T-helper 17 cell (primary cell): Measurements from ENCODE around the gene TMEM134. TPM values are rescaled to one million over a fixed set of nuclear protein-coding genes. Genes with fewer than 3 reads are reported as not detected.
A peak's percentile ranks its signal among the peaks of the same experiment; 100 is the strongest.
"Not testable (repeated sequence)": the region's sequence is repeated elsewhere in the genome, so short reads cannot be mapped to it uniquely, and the experiment has no call there.

Experiments
- ATAC-seq: fragments of 150-1000 bp; cut with Tn5 transposase; 2 replicates; pipeline ENCODE4 v1.10.0; 2021; ENCODE audit warnings: mild to moderate bottlenecking, moderate library complexity
- DNase-seq, 3 donors: peaks; one replicate each; pipeline versions ENCODE4 v3.0.0 to v3.0.0-alpha.2; 2020 to 2021
- H3K9me3 ChIP-seq: one replicate; pipeline ENCODE4 v1.7.0; 2013; ENCODE audit warnings: low read length, mild to moderate bottlenecking; ENCODE audit not compliant: control insufficient read depth, poor library complexity, severe bottlenecking
- H3K27ac Mint-ChIP-seq: one replicate; pipeline ENCODE4 v1.8.0; 2022; ENCODE audit warnings: mild to moderate bottlenecking, moderate library complexity, mixed read lengths
- H3K27me3 Mint-ChIP-seq: one replicate; pipeline ENCODE4 v1.8.0; 2022; ENCODE audit warnings: mixed read lengths
- H3K36me3 Mint-ChIP-seq: one replicate; pipeline ENCODE4 v1.8.0; 2022; ENCODE audit warnings: low read depth, mixed read lengths
- H3K4me1 Mint-ChIP-seq: one replicate; pipeline ENCODE4 v1.8.0; 2022; ENCODE audit warnings: mild to moderate bottlenecking, mixed read lengths
- H3K4me3 Mint-ChIP-seq: one replicate; pipeline ENCODE4 v1.8.0; 2022; ENCODE audit warnings: mild to moderate bottlenecking, moderate library complexity, mixed read lengths
- total RNA-seq, 4 donors: library from RNA in 2 of 4; stranded (reverse) in 2 of 4; gene quantifications; one replicate each; pipeline ENCODE4 v1.2.3 and lab custom pipeline; 2022 to 2026

The TMEM134 gene
- total RNA-seq, 2 donors from 2014 or later, result 48.7 to 65.6 TPM

GRCh38 chr11:67485873-67486361, 16.9 kb upstream of the TMEM134 start:
- not testable (repeated sequence) for H3K36me3 Mint-ChIP-seq, H3K27me3 Mint-ChIP-seq, H3K9me3 ChIP-seq, ATAC-seq, DNase-seq
- Mint-ChIP-seq H3K4me1 (peaks cover 61% of the 10 kb centered on the region), H3K27ac (peak overlapping the region; percentile 99), H3K4me3 (peak overlapping the region; percentile 96)

GRCh38 chr11:67484847-67485311, 15.8 kb upstream of the TMEM134 start:
- DNase-seq (peak in 2 of 3 donors; percentile 44 to 53), ATAC-seq (peak; percentile 30)
- H3K4me3 Mint-ChIP-seq, result peak overlapping the region; percentile 96
- no peaks in the 10 kb centered on the region for H3K9me3 ChIP-seq
- peak overlapping the region; percentile 99 for H3K27ac Mint-ChIP-seq
- no peaks in the 10 kb centered on the region for H3K27me3 Mint-ChIP-seq
- peaks cover 57% of the 10 kb centered on the region for H3K4me1 Mint-ChIP-seq
- peaks cover 7% of the 10 kb centered on the region for H3K36me3 Mint-ChIP-seq

- peak overlapping the region; percentile 96 for H3K4me3 Mint-ChIP-seq
- H3K36me3 Mint-ChIP-seq, result peaks cover 7% of the 10 kb centered on the region
- ATAC-seq, result peak; percentile 38
- H3K4me1 Mint-ChIP-seq, result peaks cover 57% of the 10 kb centered on the region
- H3K9me3 ChIP-seq, result no peaks in the 10 kb centered on the region
- H3K27ac Mint-ChIP-seq, result peak overlapping the region; percentile 99
- peak in 1 of 3 donors; percentile 34 for DNase-seq
- H3K27me3 Mint-ChIP-seq, result no peaks in the 10 kb centered on the region
These were observed 15.0 kb upstream of the TMEM134 start for GRCh38 chr11:67483831-67484665.

GRCh38 chr11:67482827-67483798, 14.1 kb upstream of the TMEM134 start, which contains the start of gene AIP:
Gene AIP (plus strand): TSS chr11:67483026. CDS start chr11:67483159, 133 bp downstream.
- H3K27me3 Mint-ChIP-seq, result no peaks in the 10 kb centered on the region
- H3K27ac Mint-ChIP-seq, result peak within 1 kb of the TSS; percentile 99
- peaks cover 7% of the 10 kb centered on the region for H3K36me3 Mint-ChIP-seq
- no peaks in the 10 kb centered on the region for H3K9me3 ChIP-seq
- H3K4me3 Mint-ChIP-seq, result peak within 1 kb of the TSS; percentile 96
- ATAC-seq (peak; percentile 83), DNase-seq (peak; percentile 87 to 97 (median 92))
- H3K4me1 Mint-ChIP-seq, result peaks cover 52% of the 10 kb centered on the region

GRCh38 chr11:67482275-67482826, 13.3 kb upstream of the TMEM134 start:
- Mint-ChIP-seq H3K27me3 (no peaks in the 10 kb centered on the region), H3K36me3 (peaks cover 2% of the 10 kb centered on the region), H3K4me3 (peak overlapping the region; percentile 96), H3K27ac (peak overlapping the region; percentile 99), H3K4me1 (peaks cover 44% of the 10 kb centered on the region)
- ATAC-seq (peak; percentile 16), DNase-seq (no peak)
- no peaks in the 10 kb centered on the region for H3K9me3 ChIP-seq

GRCh38 chr11:67477344-67478050, 8.4 kb upstream of the TMEM134 start:
- H3K27ac Mint-ChIP-seq, H3K4me3 Mint-ChIP-seq, ATAC-seq, DNase-seq, H3K36me3 Mint-ChIP-seq, H3K4me1 Mint-ChIP-seq, H3K9me3 ChIP-seq, H3K27me3 Mint-ChIP-seq: not testable (repeated sequence)

- H3K4me1 Mint-ChIP-seq, H3K4me3 Mint-ChIP-seq, DNase-seq, H3K27me3 Mint-ChIP-seq, ATAC-seq, H3K36me3 Mint-ChIP-seq, H3K9me3 ChIP-seq, H3K27ac Mint-ChIP-seq: not testable (repeated sequence)
These were observed 7.6 kb upstream of the TMEM134 start for GRCh38 chr11:67476692-67477091.

GRCh38 chr11:67472882-67473281, 3.8 kb upstream of the TMEM134 start:
- peaks cover 4% of the 10 kb centered on the region for H3K4me1 Mint-ChIP-seq
- DNase-seq (no peak), ATAC-seq (no peak)
- no peaks in the 10 kb centered on the region for H3K27me3 Mint-ChIP-seq
- H3K36me3 Mint-ChIP-seq, result no peaks in the 10 kb centered on the region
- no peak overlapping the region for H3K4me3 Mint-ChIP-seq
- no peaks in the 10 kb centered on the region for H3K9me3 ChIP-seq
- H3K27ac Mint-ChIP-seq, result no peak overlapping the region

GRCh38 chr11:67470337-67471002, 1.4 kb upstream of the TMEM134 start:
- H3K27me3 Mint-ChIP-seq, result no peaks in the 10 kb centered on the region
- peak overlapping the region; percentile 93 for H3K27ac Mint-ChIP-seq
- H3K4me3 Mint-ChIP-seq, result no peak overlapping the region
- H3K36me3 Mint-ChIP-seq, result no peaks in the 10 kb centered on the region
- H3K9me3 ChIP-seq, result no peaks in the 10 kb centered on the region
- ATAC-seq (no peak), DNase-seq (no peak)
- H3K4me1 Mint-ChIP-seq, result peaks cover 11% of the 10 kb centered on the region

- peak overlapping the region; percentile 92 for H3K4me3 Mint-ChIP-seq
These were observed 409 bp upstream of the TMEM134 start for GRCh38 chr11:67469508-67469811.

GRCh38 chr11:67468456-67468758, 644 bp downstream of the TMEM134 start:
- no peaks in the 10 kb centered on the region for H3K36me3 Mint-ChIP-seq
- peak overlapping the region; percentile 92 for H3K4me3 Mint-ChIP-seq
- no peaks in the 10 kb centered on the region for H3K9me3 ChIP-seq
- no peak for ATAC-seq
- peaks cover 20% of the 10 kb centered on the region for H3K4me1 Mint-ChIP-seq
- no peaks in the 10 kb centered on the region for H3K27me3 Mint-ChIP-seq
- peak overlapping the region; percentile 93 for H3K27ac Mint-ChIP-seq
- DNase-seq, result no peak

More at GRCh38 chr11:67469508-67469811, 409 bp upstream of the TMEM134 start:
- DNase-seq (no peak), ATAC-seq (no peak)
- Mint-ChIP-seq H3K4me1 (peaks cover 18% of the 10 kb centered on the region), H3K36me3 (no peaks in the 10 kb centered on the region), H3K27ac (peak overlapping the region; percentile 93), H3K27me3 (no peaks in the 10 kb centered on the region)
- no peaks in the 10 kb centered on the region for H3K9me3 ChIP-seq

- DNase-seq (no peak), ATAC-seq (no peak)
- no peaks in the 10 kb centered on the region for H3K36me3 Mint-ChIP-seq
- no peaks in the 10 kb centered on the region for H3K27me3 Mint-ChIP-seq
- peaks cover 20% of the 10 kb centered on the region for H3K4me1 Mint-ChIP-seq
- peak overlapping the region; percentile 92 for H3K4me3 Mint-ChIP-seq
- no peaks in the 10 kb centered on the region for H3K9me3 ChIP-seq
- H3K27ac Mint-ChIP-seq, result peak overlapping the region; percentile 93
These were observed 995 bp downstream of the TMEM134 start for GRCh38 chr11:67468056-67468455.
